HG03439 (cell line): Measurements from ENCODE around the gene ZNF397.

Source experiments
- ATAC-seq: cut with Tn5 transposase; IDR thresholded peaks from one replicate; pipeline ENCODE4 v1.9.1; 2021; ENCODE audit warnings: mild to moderate bottlenecking, moderate library complexity; ENCODE audit not compliant: unreplicated experiment

The ZNF397 gene

DNA sequence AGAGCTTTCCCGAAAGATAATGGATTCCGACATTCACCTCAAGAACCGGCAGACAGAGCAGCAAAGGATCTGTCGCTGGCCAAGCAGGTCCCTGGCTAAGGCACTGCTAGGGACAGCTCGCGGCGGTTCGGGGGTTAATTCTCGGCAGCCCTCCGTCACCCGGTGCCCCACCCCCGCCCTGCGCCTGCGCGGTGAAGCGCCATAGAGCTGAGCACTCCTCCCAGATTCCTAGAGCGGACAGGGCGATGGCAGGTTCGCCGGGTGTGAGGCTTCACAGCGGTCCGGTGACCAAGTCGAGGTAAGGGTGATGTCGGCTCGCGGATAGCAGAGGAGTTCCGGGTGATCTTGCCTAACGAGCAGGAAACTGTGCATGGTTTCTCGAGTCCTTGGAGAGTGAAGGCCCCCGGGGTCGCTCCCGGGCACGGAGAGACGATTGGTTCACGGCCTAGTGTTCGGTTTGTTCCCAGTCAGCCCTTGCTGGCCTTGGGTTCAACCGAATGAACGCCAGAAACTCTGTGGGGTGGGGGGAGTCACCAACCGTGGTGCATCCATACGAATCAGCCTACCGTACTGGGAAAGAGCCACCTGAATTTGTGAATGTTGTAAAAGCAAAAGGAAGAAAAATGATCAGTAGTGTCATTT is 49.4 kb downstream of the ZNF397 start, which contains the start of gene ZSCAN30:
ZSCAN30 (minus strand) TSS at position 136 of the 642 bp plus-strand sequence. CDS start 25,877 bp downstream, outside the sequence.
- peak; percentile 89 for ATAC-seq

DNA sequence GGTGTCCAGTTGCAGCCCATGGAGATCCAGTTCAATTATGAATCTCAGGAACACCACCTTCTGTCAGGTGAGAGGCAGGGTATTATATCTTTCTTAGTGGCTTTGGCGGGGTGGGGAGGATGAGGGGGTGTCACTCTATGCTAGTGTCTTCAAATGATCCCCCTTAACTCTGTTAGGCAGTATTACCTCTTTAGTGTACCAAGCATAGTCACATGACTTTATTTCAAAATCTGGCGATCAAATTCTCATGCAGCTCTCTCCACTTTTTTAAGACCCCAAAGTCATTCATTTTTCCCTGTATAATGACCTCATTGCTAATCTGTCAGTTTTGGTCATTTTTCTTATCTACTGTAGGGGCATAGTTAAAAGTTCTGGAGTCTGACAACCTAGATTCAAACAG is 50.3 kb downstream of the ZNF397 start:
- ATAC-seq: no peak

DNA sequence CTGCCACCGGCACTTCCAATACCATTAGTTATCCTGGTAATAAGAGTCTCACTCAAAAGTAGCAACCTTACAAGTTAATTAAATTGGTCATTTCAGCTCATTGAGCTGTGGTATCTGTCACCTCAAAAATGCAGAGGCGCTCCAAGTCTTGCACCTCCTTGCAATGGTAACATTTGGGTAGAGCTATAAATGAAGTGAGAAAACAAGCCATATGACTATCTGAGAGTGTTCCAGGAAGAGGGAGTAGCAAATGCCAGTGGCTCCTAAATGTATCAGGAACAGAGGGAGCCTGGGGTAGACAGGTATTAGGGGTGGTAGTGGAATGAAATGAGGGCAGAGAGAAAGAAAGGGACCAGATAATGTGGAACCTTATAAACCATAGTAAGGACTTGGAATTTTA is 55.2 kb downstream of the ZNF397 start:
- no peak for ATAC-seq

DNA sequence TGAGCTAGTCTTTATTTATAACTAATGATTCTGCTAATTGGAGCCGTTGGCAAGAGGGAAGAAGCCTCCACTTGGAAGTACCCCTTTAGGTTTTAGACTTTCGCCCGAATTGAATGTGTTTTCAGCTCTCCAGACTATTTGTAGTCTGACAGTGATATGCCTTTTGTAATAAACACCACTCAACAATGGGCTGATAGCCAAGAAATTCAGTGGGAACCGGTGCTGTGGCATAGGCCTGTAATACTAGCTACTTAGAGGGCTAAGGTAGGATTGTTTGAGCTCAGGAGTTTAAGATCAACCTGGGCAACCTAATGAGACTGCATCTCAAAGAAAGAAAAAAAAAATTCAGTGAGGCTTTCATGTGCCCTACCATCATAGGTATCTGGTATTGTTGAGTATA is 62.8 kb downstream of the ZNF397 start:
- ATAC-seq: no peak

DNA sequence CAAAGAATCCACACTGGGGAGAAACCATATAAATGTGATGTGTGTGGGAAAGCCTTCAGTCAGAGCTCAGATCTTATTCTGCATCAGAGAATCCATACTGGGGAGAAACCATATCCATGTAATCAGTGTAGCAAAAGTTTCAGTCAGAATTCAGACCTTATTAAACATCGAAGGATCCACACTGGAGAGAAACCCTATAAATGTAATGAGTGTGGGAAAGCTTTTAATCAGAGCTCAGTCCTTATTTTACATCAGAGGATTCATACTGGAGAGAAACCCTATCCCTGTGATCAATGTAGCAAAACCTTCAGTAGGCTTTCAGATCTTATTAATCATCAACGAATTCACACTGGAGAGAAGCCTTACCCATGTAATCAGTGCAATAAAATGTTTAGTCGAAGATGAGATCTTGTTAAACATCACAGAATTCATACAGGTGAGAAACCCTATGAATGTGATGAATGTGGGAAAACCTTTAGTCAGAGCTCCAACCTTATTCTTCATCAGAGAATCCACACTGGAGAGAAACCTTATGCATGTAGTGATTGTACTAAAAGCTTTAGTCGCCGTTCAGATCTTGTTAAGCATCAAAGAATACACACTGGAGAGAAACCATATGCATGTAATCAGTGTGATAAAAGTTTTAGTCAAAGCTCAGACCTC is 65.9 kb downstream of the ZNF397 start:
- ATAC-seq: no peak
